Activated CD8-positive, alpha-beta memory T cell treated with anti-CD3 and anti-CD28 coated beads, Interleukin-2, amount 10 ng/mL, durations not matched to agents 7 days and 5 days (primary cell): ENCODE measurements around the gene APP. TPM values are rescaled to one million over a fixed set of nuclear protein-coding genes. Genes with fewer than 3 reads are reported as not detected.

Experiments
- ATAC-seq: fragments of 150-1000 bp; cut with Tn5 transposase; one replicate; pipeline ENCODE4 v1.10.0; 2021; ENCODE audit warnings: moderate library complexity
- CTCF ChIA-PET: fragments of 350-600 bp; sonication (Branson Sonifier 250); formaldehyde crosslinking; loops from one replicate; lab custom pipeline; 2021; ENCODE audit warnings: antibody characterized with exemption; lab: Charles Lee
- DNase-seq: peaks from one replicate; pipeline ENCODE4 v3.0.0-alpha.2; 2020
- H3K27ac Mint-ChIP-seq: one replicate; pipeline ENCODE4 v1.8.0; 2021; ENCODE audit warnings: mild to moderate bottlenecking, mixed read lengths
- H3K27me3 Mint-ChIP-seq: one replicate; pipeline ENCODE4 v1.8.0; 2021; ENCODE audit warnings: mixed read lengths
- H3K36me3 Mint-ChIP-seq: one replicate; pipeline ENCODE4 v1.8.0; 2021; ENCODE audit warnings: mild to moderate bottlenecking, mixed read lengths
- H3K4me1 Mint-ChIP-seq: one replicate; pipeline ENCODE4 v1.8.0; 2021; ENCODE audit warnings: mixed read lengths
- H3K4me3 Mint-ChIP-seq: one replicate; pipeline ENCODE4 v1.8.0; 2021; ENCODE audit warnings: mild to moderate bottlenecking, moderate library complexity, mixed read lengths
- H3K9me3 Mint-ChIP-seq: one replicate; pipeline ENCODE4 v1.8.0; 2022; ENCODE audit warnings: low read depth, mixed read lengths
- total RNA-seq, 2 experiments: library from RNA; stranded (reverse); gene quantifications; one replicate each; pipeline ENCODE4 v1.2.3, GENCODE V29; 2021

The APP gene
- total RNA-seq, 2 experiments from 2014 or later, result 11.2 to 25.1 TPM

DNA sequence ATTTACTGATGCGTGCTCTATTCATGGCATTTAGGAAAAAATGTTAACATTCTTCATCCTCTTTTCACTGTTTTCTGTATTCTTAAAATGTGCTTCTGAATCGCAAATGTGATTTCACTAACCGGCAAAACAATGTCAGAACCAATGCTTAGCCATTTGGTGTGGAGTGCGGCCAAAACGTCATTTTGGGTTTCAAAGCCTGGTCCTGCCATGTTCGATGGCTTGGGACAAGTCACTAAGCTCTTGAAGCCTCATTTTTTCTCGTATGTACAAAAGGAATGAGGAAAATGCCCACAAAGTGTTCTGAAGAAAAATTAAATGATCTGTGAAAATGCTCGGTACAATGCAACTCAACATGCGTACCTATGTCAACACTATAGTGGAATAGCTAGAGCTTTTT lies 175.3 kb downstream of the APP start:
- Mint-ChIP-seq H3K36me3 (no peaks in the 10 kb centered on the region), H3K4me3 (no peak overlapping the region), H3K4me1 (peaks cover 6% of the 10 kb centered on the region), H3K27me3 (no peaks in the 10 kb centered on the region), H3K9me3 (no peaks in the 10 kb centered on the region), H3K27ac (no peak overlapping the region)
- DNase-seq (no peak), ATAC-seq (no peak)
- CTCF ChIA-PET, result no interaction called here

DNA sequence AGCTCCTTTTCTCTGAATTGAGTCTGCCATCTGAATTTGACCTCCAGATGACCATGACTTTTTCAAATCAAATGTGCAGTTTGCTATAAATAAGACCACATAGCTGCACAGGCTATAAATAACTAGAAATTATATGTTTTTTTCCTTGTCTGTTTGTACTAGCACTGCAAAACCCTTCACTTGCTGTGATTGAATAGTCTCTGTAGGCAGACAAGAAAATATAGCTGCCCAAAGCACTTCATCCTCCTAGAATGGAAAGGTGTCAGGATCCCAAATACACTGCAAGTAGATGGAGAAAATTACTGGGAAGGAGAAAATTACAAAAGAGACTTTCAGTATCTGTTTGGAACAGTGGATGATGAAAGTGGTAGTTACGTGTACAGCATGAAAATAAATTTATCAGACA lies 175.8 kb downstream of the APP start:
- no peak overlapping the region for H3K4me3 Mint-ChIP-seq
- H3K4me1 Mint-ChIP-seq, result peaks cover 2% of the 10 kb centered on the region
- H3K9me3 Mint-ChIP-seq, result no peaks in the 10 kb centered on the region
- H3K36me3 Mint-ChIP-seq, result no peaks in the 10 kb centered on the region
- H3K27me3 Mint-ChIP-seq, result no peaks in the 10 kb centered on the region
- ATAC-seq (no peak), DNase-seq (no peak)
- no peak overlapping the region for H3K27ac Mint-ChIP-seq
- CTCF ChIA-PET, result no interaction called here

DNA sequence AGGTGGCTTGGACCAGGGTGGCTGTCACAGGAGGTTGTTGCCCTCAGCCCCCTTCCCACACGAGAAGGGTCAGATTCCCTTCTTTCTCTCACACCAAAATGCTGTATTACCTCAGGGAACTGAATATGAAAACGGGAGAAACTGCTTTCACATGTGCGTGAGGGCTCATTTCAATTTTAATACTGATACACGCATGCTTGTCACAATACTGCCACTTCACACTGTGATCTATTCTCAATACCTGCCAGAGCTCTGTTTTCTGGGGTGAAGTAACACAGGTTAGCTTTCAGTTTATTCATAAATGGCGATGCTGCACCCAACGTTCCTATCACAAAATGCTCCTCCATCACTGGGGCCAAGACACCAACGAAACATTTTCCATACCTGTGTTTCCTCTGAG lies 181.8 kb downstream of the APP start:
- no peaks in the 10 kb centered on the region for H3K27me3 Mint-ChIP-seq
- H3K4me3 Mint-ChIP-seq, result no peak overlapping the region
- H3K27ac Mint-ChIP-seq, result no peak overlapping the region
- H3K9me3 Mint-ChIP-seq, result no peaks in the 10 kb centered on the region
- no peaks in the 10 kb centered on the region for H3K4me1 Mint-ChIP-seq
- no peak for ATAC-seq
- no peak for DNase-seq
- CTCF ChIA-PET, result no interaction called here
- H3K36me3 Mint-ChIP-seq, result no peaks in the 10 kb centered on the region

DNA sequence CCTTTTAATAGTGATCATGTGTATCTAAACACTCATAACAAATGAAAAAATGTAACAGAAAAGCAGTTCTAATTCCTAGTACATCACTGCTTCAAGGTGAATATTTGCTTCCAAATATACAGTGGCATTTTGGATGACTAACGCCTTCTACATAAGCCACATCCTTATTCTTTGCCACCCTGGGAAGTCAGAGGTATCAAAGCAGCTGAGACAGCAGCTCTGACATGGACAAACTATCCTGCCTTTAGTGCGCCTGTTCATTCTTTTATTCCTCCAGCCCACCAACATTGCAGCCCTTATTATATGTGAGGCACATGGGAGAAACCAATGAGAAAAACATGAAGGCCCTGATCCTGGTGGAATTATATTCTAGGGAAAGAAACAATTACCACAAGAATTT lies 183.0 kb downstream of the APP start:
- DNase-seq (no peak), ATAC-seq (no peak)
- H3K27me3 Mint-ChIP-seq, result no peaks in the 10 kb centered on the region
- no peaks in the 10 kb centered on the region for H3K4me1 Mint-ChIP-seq
- H3K9me3 Mint-ChIP-seq, result no peaks in the 10 kb centered on the region
- no peaks in the 10 kb centered on the region for H3K36me3 Mint-ChIP-seq
- H3K27ac Mint-ChIP-seq, result no peak overlapping the region
- CTCF ChIA-PET, result interaction anchor here (0.5 kb wide), 1 partner anchor 332 kb away, joined by 4 read pairs; no protein-coding TSS in a partner anchor
- no peak overlapping the region for H3K4me3 Mint-ChIP-seq

DNA sequence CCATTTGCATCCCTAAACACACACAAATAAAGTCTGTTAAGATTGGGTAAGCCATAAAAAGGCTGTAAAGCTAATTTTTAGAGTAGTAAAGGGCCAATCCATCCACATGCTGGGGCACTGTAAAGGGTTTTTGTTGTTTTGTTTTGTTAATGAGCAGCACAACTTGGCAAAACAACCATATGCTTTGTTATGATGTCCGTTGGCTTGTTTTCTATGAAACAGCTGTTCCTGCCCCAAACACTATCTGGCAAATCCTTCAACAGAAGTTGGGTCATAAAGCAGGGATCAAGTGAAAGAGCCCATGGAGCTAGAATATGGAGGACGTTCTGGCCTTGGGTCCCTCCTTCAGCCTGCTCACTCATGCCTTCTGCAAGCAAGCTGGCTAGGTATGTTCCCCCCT lies 183.6 kb downstream of the APP start:
- DNase-seq (no peak), ATAC-seq (no peak)
- H3K4me1 Mint-ChIP-seq, result no peaks in the 10 kb centered on the region
- H3K9me3 Mint-ChIP-seq, result no peaks in the 10 kb centered on the region
- H3K27ac Mint-ChIP-seq, result no peak overlapping the region
- CTCF ChIA-PET, result interaction anchor here (0.5 kb wide), 1 partner anchor 332 kb away, joined by 4 read pairs; no protein-coding TSS in a partner anchor
- no peaks in the 10 kb centered on the region for H3K36me3 Mint-ChIP-seq
- peaks cover 2% of the 10 kb centered on the region for H3K27me3 Mint-ChIP-seq
- no peak overlapping the region for H3K4me3 Mint-ChIP-seq

DNA sequence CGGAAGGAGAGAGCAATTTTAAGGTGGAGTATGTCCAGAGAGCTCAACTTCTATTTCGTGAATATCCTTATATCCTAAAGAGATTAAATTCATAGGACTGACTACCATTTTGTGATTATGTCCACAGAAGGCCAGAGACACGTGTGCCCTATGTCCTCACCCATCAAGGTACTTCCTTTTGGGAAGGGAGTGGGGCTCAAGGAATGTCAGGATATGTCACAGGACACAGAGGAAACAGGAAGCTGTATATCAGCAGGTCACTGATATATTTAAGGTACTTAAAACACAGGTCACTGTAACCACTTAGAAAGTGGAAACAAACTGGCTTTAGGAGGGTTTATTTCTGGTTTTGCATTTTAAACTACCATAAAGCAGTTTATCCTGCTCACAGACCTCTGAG lies 184.6 kb downstream of the APP start:
- H3K27me3 Mint-ChIP-seq, result peaks cover 2% of the 10 kb centered on the region

DNA sequence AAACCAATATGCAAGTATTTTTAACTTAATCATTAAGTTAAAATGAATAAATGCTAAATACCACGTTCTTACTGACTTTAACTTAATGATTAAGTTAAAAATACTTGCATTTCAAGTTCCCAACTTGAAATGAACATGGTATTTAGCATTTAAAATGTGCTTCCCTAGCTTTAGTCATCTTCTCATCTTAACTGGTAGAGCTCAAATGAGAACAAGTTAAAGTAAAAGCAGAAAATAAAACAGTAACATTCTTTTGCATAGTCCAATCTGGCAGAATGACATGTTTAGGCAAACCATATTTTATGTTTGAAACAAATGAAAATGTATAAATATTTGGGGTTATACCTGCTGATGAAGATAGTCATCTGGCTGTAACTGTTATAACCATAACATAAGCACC lies 186.0 kb downstream of the APP start:
- H3K9me3 Mint-ChIP-seq, result no peaks in the 10 kb centered on the region
- DNase-seq (no peak), ATAC-seq (no peak)
- no peaks in the 10 kb centered on the region for H3K36me3 Mint-ChIP-seq
- no peak overlapping the region for H3K4me3 Mint-ChIP-seq
- no peaks in the 10 kb centered on the region for H3K4me1 Mint-ChIP-seq
- CTCF ChIA-PET, result interaction anchor here (0.5 kb wide), 1 partner anchor 195 kb away, joined by 3 read pairs; no protein-coding TSS in a partner anchor
- no peak overlapping the region for H3K27ac Mint-ChIP-seq
- H3K27me3 Mint-ChIP-seq, result peaks cover 2% of the 10 kb centered on the region

More for the DNA sequence above, 184.6 kb downstream of the APP start:
- DNase-seq (no peak), ATAC-seq (no peak)
- H3K9me3 Mint-ChIP-seq, result no peaks in the 10 kb centered on the region
- no peaks in the 10 kb centered on the region for H3K36me3 Mint-ChIP-seq
- H3K4me1 Mint-ChIP-seq, result no peaks in the 10 kb centered on the region
- H3K27ac Mint-ChIP-seq, result no peak overlapping the region
- CTCF ChIA-PET, result no interaction called here
- no peak overlapping the region for H3K4me3 Mint-ChIP-seq

DNA sequence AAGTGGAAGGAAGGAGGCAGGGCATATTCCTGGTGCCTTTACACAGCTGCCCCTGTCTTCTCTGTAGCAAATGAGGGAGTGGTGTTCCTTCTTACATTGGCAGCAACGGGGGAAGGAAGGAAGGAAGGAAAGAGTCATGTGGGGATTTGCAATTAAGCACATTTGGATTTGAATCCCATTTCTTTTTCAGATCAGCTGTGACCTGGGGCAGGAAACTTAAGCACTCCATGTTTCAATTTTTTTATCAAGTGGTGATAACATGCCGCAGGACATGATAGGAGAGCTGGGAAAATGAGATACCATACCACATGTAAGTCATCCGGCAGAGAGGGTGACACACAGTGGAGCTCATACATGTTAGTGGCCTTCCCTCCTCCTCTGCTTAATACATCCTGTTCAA lies 186.8 kb downstream of the APP start:
- ATAC-seq (no peak), DNase-seq (no peak)
- H3K27me3 Mint-ChIP-seq, result peaks cover 2% of the 10 kb centered on the region
- no peaks in the 10 kb centered on the region for H3K9me3 Mint-ChIP-seq
- CTCF ChIA-PET, result no interaction called here
- no peak overlapping the region for H3K27ac Mint-ChIP-seq
- no peaks in the 10 kb centered on the region for H3K4me1 Mint-ChIP-seq
- no peaks in the 10 kb centered on the region for H3K36me3 Mint-ChIP-seq
- H3K4me3 Mint-ChIP-seq, result no peak overlapping the region

DNA sequence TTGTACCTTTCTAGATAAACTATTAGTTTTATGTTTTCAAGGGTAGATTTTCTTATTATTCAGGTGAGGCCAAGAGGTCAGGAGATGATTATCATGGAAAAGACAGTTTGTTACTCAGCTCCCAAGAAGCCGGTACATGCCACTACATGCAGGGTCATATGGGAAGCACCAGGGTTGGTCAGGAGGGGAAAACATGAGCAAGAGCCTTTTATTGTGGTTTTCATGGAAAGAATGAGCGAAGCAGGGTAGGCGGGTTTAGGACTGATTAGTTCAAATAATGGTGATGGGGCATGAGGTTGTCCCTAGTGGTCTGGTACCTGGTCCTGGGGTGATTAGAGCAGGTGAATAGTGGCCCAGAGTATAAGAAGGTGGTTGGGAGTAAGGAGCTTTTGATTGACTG lies 189.9 kb downstream of the APP start:
- no peaks in the 10 kb centered on the region for H3K9me3 Mint-ChIP-seq
- ATAC-seq, result no peak

DNA sequence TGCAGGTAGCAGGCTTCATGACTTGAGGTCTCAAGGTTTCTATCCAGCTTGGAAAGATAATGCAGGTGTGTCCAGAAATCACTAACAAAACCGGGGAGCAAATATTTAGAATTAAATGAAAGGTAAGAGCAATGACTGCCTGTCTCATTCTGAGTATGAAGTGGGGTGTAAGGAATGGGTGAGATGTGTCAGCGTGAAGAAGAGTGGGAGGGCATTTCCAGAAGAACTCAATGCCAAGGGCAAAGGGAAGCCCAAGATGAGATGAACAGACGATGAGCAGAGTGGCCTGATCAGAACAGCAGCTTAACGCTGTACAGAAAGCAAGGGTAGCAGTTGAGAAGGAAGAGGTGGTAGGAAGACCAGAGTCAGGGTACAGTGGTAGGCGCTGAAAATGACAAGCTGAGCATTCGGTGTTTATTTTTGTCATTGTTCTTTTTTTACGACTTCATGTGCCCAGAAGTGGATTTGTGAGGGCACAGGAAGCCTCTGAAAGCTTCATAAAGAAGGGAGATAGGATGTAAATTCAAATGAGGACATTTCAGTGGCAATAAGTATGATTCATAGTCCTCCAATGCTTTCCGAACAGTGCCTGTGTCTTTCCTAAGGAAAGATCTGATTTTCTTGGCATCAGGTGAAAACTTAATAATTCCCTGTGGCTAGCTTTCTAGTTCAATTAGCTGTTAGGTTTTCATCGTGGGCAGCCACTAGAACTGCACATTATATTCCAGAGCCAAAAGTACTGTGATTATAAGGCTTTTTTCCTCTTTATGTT lies 190.5 kb downstream of the APP start:
- no peak for ATAC-seq
- CTCF ChIA-PET, result no interaction called here
- H3K4me1 Mint-ChIP-seq, result no peaks in the 10 kb centered on the region
- H3K27ac Mint-ChIP-seq, result no peak overlapping the region
- H3K27me3 Mint-ChIP-seq, result peaks cover 2% of the 10 kb centered on the region
- H3K36me3 Mint-ChIP-seq, result no peaks in the 10 kb centered on the region
- H3K9me3 Mint-ChIP-seq, result no peaks in the 10 kb centered on the region
- H3K4me3 Mint-ChIP-seq, result no peak overlapping the region
- DNase-seq, result no peak

More for the DNA sequence above, 189.9 kb downstream of the APP start:
- Mint-ChIP-seq H3K27me3 (peaks cover 2% of the 10 kb centered on the region), H3K4me1 (no peaks in the 10 kb centered on the region), H3K4me3 (no peak overlapping the region), H3K36me3 (no peaks in the 10 kb centered on the region), H3K27ac (no peak overlapping the region)
- DNase-seq, result no peak
- CTCF ChIA-PET, result no interaction called here

DNA sequence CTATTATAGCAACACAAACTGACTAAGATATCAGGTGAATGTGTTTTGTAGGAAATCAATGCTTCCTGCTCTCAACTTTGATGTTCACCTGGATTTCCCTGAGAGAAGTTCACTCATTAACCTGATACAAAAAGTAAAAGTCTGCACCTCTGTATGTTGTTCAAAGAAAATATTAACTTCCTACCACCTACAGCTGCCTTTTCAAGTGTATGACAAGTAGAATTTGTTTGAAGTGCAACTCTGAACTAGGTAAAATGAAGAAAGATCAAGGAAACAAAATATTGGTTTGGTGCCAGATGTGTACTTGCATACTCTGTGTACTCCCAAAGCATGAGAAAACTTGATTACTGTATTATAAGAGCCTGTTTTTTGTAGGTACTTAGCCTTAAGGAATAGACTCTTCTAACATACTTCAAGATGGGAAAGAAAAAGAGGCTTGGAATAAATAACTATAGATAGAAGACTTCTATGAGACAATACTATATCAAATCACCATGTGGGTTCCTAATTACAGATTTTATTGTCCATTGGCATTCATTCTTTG lies 193.4 kb downstream of the APP start:
- no peak overlapping the region for H3K27ac Mint-ChIP-seq

DNA sequence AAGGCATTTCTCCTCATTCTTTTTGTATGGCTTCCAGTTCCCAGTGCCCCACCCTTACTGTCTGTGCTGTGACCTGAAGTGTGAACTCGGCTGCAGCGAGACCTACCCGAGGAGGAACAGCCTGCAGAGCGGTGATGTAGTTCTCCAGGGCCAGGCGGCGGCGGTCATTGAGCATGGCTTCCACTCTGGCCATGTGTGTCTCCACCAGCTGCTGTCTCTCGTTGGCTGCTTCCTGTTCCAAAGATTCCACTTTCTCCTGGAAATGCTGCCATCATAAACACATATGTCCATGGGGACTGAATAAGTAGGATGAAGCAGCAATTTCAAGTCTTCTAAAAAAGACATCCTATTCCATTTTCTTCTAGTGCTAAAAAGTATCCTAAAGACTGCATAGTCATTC lies 195.6 kb downstream of the APP start:
- Mint-ChIP-seq H3K27ac (no peak overlapping the region), H3K9me3 (peaks cover 6% of the 10 kb centered on the region), H3K4me1 (no peaks in the 10 kb centered on the region), H3K36me3 (no peaks in the 10 kb centered on the region), H3K4me3 (no peak overlapping the region), H3K27me3 (no peaks in the 10 kb centered on the region)
- CTCF ChIA-PET, result no interaction called here
- ATAC-seq (no peak), DNase-seq (no peak)

More for the DNA sequence above, 193.4 kb downstream of the APP start:
- no peak for ATAC-seq
- no peaks in the 10 kb centered on the region for H3K9me3 Mint-ChIP-seq
- no peak for DNase-seq
- H3K27me3 Mint-ChIP-seq, result peaks cover 2% of the 10 kb centered on the region
- H3K4me3 Mint-ChIP-seq, result no peak overlapping the region
- no peaks in the 10 kb centered on the region for H3K4me1 Mint-ChIP-seq
- CTCF ChIA-PET, result no interaction called here
- no peaks in the 10 kb centered on the region for H3K36me3 Mint-ChIP-seq

DNA sequence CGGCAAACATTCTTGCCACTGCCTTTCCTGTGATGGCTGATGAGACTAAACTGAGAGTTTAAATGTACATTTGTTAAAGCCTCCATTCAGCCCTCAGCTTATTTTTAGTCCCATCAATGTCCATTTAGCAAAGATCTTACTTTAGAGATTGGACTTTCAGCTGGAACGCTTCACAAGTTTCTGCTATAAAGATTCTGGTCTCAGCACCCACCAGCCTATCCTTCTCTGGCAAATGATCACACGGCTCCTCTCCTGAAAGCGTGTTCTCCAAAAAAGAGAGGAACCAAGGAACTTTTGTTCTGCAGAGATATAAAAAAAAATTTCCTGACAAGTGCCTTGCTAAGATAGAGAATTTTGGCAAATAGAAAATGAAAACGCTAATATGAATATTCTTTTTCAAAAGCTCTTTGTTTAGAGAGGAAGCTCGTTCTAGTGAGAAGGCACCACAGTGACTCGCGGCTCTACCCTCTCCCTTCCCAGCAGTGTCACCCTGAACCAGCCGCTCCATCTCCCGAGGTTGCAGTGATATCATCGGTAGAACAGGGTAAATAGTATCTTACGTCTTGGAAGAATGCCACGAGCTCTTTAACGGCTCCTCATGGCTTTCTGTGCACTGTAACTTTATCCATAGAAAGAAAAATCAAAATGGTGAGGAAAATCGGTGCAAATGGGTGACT lies 200.2 kb downstream of the APP start:
- Mint-ChIP-seq H3K4me1 (peaks cover 4% of the 10 kb centered on the region), H3K4me3 (no peak overlapping the region), H3K27ac (no peak overlapping the region), H3K9me3 (peaks cover 6% of the 10 kb centered on the region), H3K27me3 (no peaks in the 10 kb centered on the region), H3K36me3 (no peaks in the 10 kb centered on the region)
- no peak for DNase-seq
- CTCF ChIA-PET, result no interaction called here
- no peak for ATAC-seq
